MCF 10A (cell line): ENCODE data around the gene DUSP28. TPM values are rescaled to one million over a fixed set of nuclear protein-coding genes. Genes with fewer than 3 reads are reported as not detected.

ENCODE experiments used
- BruUV-seq: library from RNA; stranded (reverse); fragments of 400-500 nt; replicated peaks from 2 replicates; lab custom pipeline; 2021; lab: Mats Ljungman, UMichigan
- CTCF ChIA-PET: fragments of 300-600 bp; sonication (Branson Sonifier 250); formaldehyde crosslinking; extraction: SDS; loops from one replicate; lab custom pipeline; 2021; ENCODE audit warnings: antibody characterized with exemption, inconsistent platforms; lab: Yijun Ruan, JAX
- POLR2A ChIA-PET: fragments of 300-600, 350-650 bp; sonication (Branson Sonifier 250); formaldehyde crosslinking; extraction: SDS; loops from one replicate; lab custom pipeline; 2020; ENCODE audit warnings: antibody characterized with exemption, inconsistent platforms; lab: Yijun Ruan, JAX
- DNase-seq: peaks from one replicate; pipeline ENCODE4 v3.0.0-alpha.2; 2018; ENCODE audit not compliant: unreplicated experiment
- H3K27ac Mint-ChIP-seq: one replicate; pipeline ENCODE4 v1.8.0; 2022; ENCODE audit warnings: mild to moderate bottlenecking, low read depth, mixed read lengths; ENCODE audit not compliant: unreplicated experiment
- H3K27me3 Mint-ChIP-seq: one replicate; pipeline ENCODE4 v1.8.0; 2022; ENCODE audit warnings: mixed read lengths; ENCODE audit not compliant: insufficient read depth, unreplicated experiment
- H3K36me3 Mint-ChIP-seq: one replicate; pipeline ENCODE4 v1.8.0; 2022; ENCODE audit warnings: mild to moderate bottlenecking, moderate library complexity, mixed read lengths; ENCODE audit not compliant: insufficient read depth, unreplicated experiment
- H3K4me1 Mint-ChIP-seq: one replicate; pipeline ENCODE4 v1.8.0; 2022; ENCODE audit warnings: mixed read lengths; ENCODE audit not compliant: insufficient read depth, unreplicated experiment
- H3K4me3 Mint-ChIP-seq: one replicate; pipeline ENCODE4 v1.8.0; 2022; ENCODE audit warnings: mild to moderate bottlenecking, moderate library complexity, mixed read lengths; ENCODE audit not compliant: unreplicated experiment
- H3K9me3 Mint-ChIP-seq: one replicate; pipeline ENCODE4 v1.8.0; 2022; ENCODE audit warnings: mixed read lengths; ENCODE audit not compliant: unreplicated experiment
- CTCF ChIP-seq: fragments of 200-600 bp; IDR thresholded peaks from one replicate; pipeline ENCODE4 v1.8.0; 2022; ENCODE audit warnings: antibody characterized with exemption, mild to moderate bottlenecking; ENCODE audit not compliant: unreplicated experiment
- intact Hi-C: fragments of 100-400 bp; cut with micrococcal nuclease; formaldehyde crosslinking; loops from 2 replicates; pipeline ENCODE4 v1.14.1; 2022
- total RNA-seq: library from RNA; stranded (reverse); gene quantifications from 2 replicates; pipeline ENCODE4 v1.2.3, GENCODE V29; 2022

The DUSP28 gene
- total RNA-seq, 1 experiment from 2014 or later = 5.2 TPM

- no peak for TF ChIP-seq CTCF
- no peak overlapping the region for H3K27ac Mint-ChIP-seq
- no peaks in the 10 kb centered on the region for H3K9me3 Mint-ChIP-seq
- no peaks in the 10 kb centered on the region for H3K4me1 Mint-ChIP-seq
- no TSS peak for BruUV-seq
- no peak overlapping the region for H3K4me3 Mint-ChIP-seq
- peaks cover 11% of the 10 kb centered on the region for H3K27me3 Mint-ChIP-seq
- no peak for DNase-seq
- ChIA-PET CTCF (interaction anchor here (1.0 to 1.6 kb wide), 2 partner anchors 18 to 236 kb away, joined by 3 to 4 read pairs; no protein-coding TSS in a partner anchor), POLR2A (interaction anchor here (0.7 to 1.0 kb wide), 2 partner anchors 8 to 508 kb away, joined by 3 read pairs; no protein-coding TSS in a partner anchor)
- peaks cover 5% of the 10 kb centered on the region for H3K36me3 Mint-ChIP-seq
- intact Hi-C loops = no loop called here
Observed at GRCh38 chr2:240604939-240605716, 45.0 kb downstream of the DUSP28 start.

GRCh38 chr2:240605867-240606743, 45.9 kb downstream of the DUSP28 start:
- Mint-ChIP-seq H3K4me3 (no peak overlapping the region), H3K4me1 (no peaks in the 10 kb centered on the region), H3K9me3 (no peaks in the 10 kb centered on the region), H3K27ac (no peak overlapping the region), H3K27me3 (peaks cover 11% of the 10 kb centered on the region), H3K36me3 (no peaks in the 10 kb centered on the region)
- ChIA-PET POLR2A (interaction anchor here (0.6 to 1.0 kb wide), 2 partner anchors 9 to 57 kb away, joined by 3 read pairs; no protein-coding TSS in a partner anchor), CTCF (interaction anchor here (0.5 to 1.1 kb wide), 3 partner anchors 19 to 456 kb away, joined by 3 to 4 read pairs (median 3); no protein-coding TSS in a partner anchor)
- TF ChIP-seq CTCF = no peak
- DNase-seq = no peak
- intact Hi-C loops = no loop called here
- no TSS peak for BruUV-seq

GRCh38 chr2:240611601-240612210, 51.5 kb downstream of the DUSP28 start:
- Mint-ChIP-seq H3K27ac (no peak overlapping the region), H3K4me1 (no peaks in the 10 kb centered on the region), H3K27me3 (peaks cover 11% of the 10 kb centered on the region), H3K36me3 (no peaks in the 10 kb centered on the region), H3K4me3 (no peak overlapping the region), H3K9me3 (no peaks in the 10 kb centered on the region)
- intact Hi-C loops = no loop called here
- no TSS peak for BruUV-seq
- TF ChIP-seq CTCF = no peak
- POLR2A ChIA-PET = no interaction called here
- CTCF ChIA-PET = interaction anchor here (0.7 kb wide), 1 partner anchor 1018 kb away, joined by 4 read pairs; no protein-coding TSS in a partner anchor
- no peak for DNase-seq

Other genes starting within 250 kb of the DUSP28 start
- 36.9 and 38.9 TPM in 2 replicates for gene GPC1, start 124.7 kb upstream of the DUSP28 start, total RNA-seq
- 19.5 and 22.2 TPM in 2 replicates for gene ANKMY1, start 2.4 kb upstream of the DUSP28 start, total RNA-seq
- 31.5 and 33.7 TPM in 2 replicates for gene RNPEPL1, start 8.1 kb downstream of the DUSP28 start, total RNA-seq
- gene CAPN10, start 26.4 kb downstream of the DUSP28 start, total RNA-seq = 27.6 and 35.2 TPM in 2 replicates
- gene GPR35, start 65.1 kb downstream of the DUSP28 start, total RNA-seq = 0.42 and 0.81 TPM in 2 replicates
- gene AQP12B, start 122.5 kb downstream of the DUSP28 start, total RNA-seq = not detected in 2 replicates
- gene AQP12A, start 131.5 kb downstream of the DUSP28 start, total RNA-seq = not detected in 2 replicates